Measurements from ENCODE around the gene SPRY4. TPM values are rescaled to one million over a fixed set of nuclear protein-coding genes. Genes with fewer than 3 reads are reported as not detected.
A peak's percentile ranks its signal among the peaks of the same experiment; 100 is the strongest.

SPRY4 gene
- 35.6 TPM for total RNA-seq (2021; ENCODE audit: unreplicated experiment)
- 50.9 TPM for polyA plus RNA-seq (2012; ENCODE audit: insufficient read length)
- Bru-seq, nascent RNA: percentile 97 among the genes with signal in this experiment
- percentile 95 among the genes with signal in this experiment for BruChase-seq, experiment 1, labeled RNA remaining after a 2-hour chase
- BruChase-seq, experiment 2, labeled RNA remaining after a 6-hour chase: percentile 85 among the genes with signal in this experiment
- long read RNA-seq, full-length matches to known transcripts: 26 of 36 reads
- long read RNA-seq, partial matches to known transcripts: 0 of 36 reads
- long read RNA-seq, other reads (novel, unspliced or antisense): 10 of 36 reads

GRCh38 chr5:142324871-142325724 lies at the start of gene SPRY4:
Gene SPRY4, minus strand, starts transcription at chr5:142325021. Its CDS starts 9,913 bp downstream, at chr5:142315108.
- intact Hi-C loops (cut with micrococcal nuclease; ENCODE audit: unreplicated experiment) (loop anchor here (2.0 to 5.0 kb wide), 3 partner anchors 158 to 224 kb away; no protein-coding TSS in a partner anchor), in situ Hi-C loops (cut with HindIII; ENCODE audit: low pct_unique_long_range_greater_than_20kb, low sequenced_read_pairs) (no loop called here)
- Histone ChIP-seq H3K27me3 (ENCODE audit: control insufficient read depth, insufficient read depth, low read length) (no peaks in the 10 kb centered on the region), H3K4me3 (ENCODE audit: low read depth in 2 of 2, low read length in 2 of 2) (peak within 1 kb of the TSS; percentile 83 to 96), H3K27ac (ENCODE audit: low read length) (peak within 1 kb of the TSS; percentile 97), H3K9me3 (ENCODE audit: control insufficient read depth, insufficient read depth, low read depth, low read length) (no peaks in the 10 kb centered on the region), H3K36me3 (ENCODE audit: control insufficient read depth, insufficient read depth, low read length) (peaks cover 10% of the 10 kb centered on the region; the same call in 1 of the 2 replicates), H3K4me1 (ENCODE audit: control insufficient read depth, insufficient read depth, low read length) (peaks cover 44% of the 10 kb centered on the region)
- no TSS peak for BruUV-seq (replicated peaks)
- ChIA-PET CTCF (interaction anchor here (0.6 to 1.0 kb wide), 2 partner anchors 223 to 314 kb away, joined by 3 to 6 read pairs; no protein-coding TSS in a partner anchor), POLR2A (interaction anchor here (0.6 to 1.4 kb wide), 4 partner anchors 35 to 182 kb away, joined by 3 to 14 read pairs (median 7); no protein-coding TSS in a partner anchor)
- TF ChIP-seq, protein P1, sequence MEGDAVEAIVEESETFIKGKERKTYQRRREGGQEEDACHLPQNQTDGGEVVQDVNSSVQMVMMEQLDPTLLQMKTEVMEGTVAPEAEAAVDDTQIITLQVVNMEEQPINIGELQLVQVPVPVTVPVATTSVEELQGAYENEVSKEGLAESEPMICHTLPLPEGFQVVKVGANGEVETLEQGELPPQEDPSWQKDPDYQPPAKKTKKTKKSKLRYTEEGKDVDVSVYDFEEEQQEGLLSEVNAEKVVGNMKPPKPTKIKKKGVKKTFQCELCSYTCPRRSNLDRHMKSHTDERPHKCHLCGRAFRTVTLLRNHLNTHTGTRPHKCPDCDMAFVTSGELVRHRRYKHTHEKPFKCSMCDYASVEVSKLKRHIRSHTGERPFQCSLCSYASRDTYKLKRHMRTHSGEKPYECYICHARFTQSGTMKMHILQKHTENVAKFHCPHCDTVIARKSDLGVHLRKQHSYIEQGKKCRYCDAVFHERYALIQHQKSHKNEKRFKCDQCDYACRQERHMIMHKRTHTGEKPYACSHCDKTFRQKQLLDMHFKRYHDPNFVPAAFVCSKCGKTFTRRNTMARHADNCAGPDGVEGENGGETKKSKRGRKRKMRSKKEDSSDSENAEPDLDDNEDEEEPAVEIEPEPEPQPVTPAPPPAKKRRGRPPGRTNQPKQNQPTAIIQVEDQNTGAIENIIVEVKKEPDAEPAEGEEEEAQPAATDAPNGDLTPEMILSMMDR (IDR thresholded peaks at IDR 0.05): peak; percentile 28; the same call in 1 of the 2 replicates
- peak; percentile 92 for TF ChIP-seq SIN3A (IDR thresholded peaks at IDR 0.05; ENCODE audit: borderline replicate concordance, insufficient read depth, low read depth, low read length)
- peak; percentile 95 for TF ChIP-seq POLR2AphosphoS5 (IDR thresholded peaks at IDR 0.05; ENCODE audit: low read depth, low read length)
- peak in 1 of 2 experiments; percentile 48; a peak in 1 of 4 replicates for TF ChIP-seq REST (IDR thresholded peaks at IDR 0.05; ENCODE audit: insufficient read depth in 1 of 2, low read depth in 2 of 2, low read length in 1 of 2)
- TF ChIP-seq TCF7L2 (IDR thresholded peaks at IDR 0.05; ENCODE audit: low read depth, low read length): no peak
- DNase-seq (ENCODE audit: low read depth, low spot score) (peak; percentile 96), ATAC-seq (peak; percentile 64)

DNA sequence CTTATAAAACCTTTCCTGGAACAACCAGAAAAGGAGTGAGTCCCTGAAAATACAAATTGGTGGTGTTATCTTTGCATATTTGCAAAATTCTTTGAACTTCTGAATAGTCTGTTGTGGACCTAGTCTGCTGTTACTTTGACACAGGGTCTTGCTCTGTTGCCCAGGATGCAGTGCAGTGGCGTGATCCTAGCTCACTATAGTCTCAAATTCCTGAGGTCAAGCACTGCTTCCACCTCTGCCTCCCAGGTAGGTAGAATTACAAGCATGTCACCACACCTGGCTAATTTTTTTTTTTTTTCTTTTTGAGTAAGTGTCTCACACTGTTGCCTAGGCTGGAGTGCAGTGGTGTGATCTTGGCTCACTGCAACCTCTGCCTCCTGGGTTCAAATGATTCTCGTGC lies 43.7 kb upstream of the SPRY4 start:
- DNase-seq (ENCODE audit: low read depth, low spot score) (no peak), ATAC-seq (no peak)
- no peaks in the 10 kb centered on the region for H3K27me3 ChIP-seq (ENCODE audit: control insufficient read depth, insufficient read depth, low read length)
- ChIA-PET POLR2A (no interaction called here), CTCF (no interaction called here)
- BruUV-seq (replicated peaks): no TSS peak
- H3K4me3 ChIP-seq (ENCODE audit: low read depth in 2 of 2, low read length in 2 of 2): no peak overlapping the region
- in situ Hi-C loops (cut with HindIII; ENCODE audit: low pct_unique_long_range_greater_than_20kb, low sequenced_read_pairs): no loop called here
- H3K4me1 ChIP-seq (ENCODE audit: control insufficient read depth, insufficient read depth, low read length): peaks cover 28% of the 10 kb centered on the region
- H3K27ac ChIP-seq (ENCODE audit: low read length): no peak overlapping the region
- H3K9me3 ChIP-seq (ENCODE audit: control insufficient read depth, insufficient read depth, low read depth, low read length): no peaks in the 10 kb centered on the region
- intact Hi-C loops (cut with micrococcal nuclease; ENCODE audit: unreplicated experiment): no loop called here
- TF ChIP-seq TCF7L2 (IDR thresholded peaks at IDR 0.05; ENCODE audit: low read depth, low read length): no peak
- no peak for TF ChIP-seq SIN3A (IDR thresholded peaks at IDR 0.05; ENCODE audit: borderline replicate concordance, insufficient read depth, low read depth, low read length)
- no peak for TF ChIP-seq POLR2AphosphoS5 (IDR thresholded peaks at IDR 0.05; ENCODE audit: low read depth, low read length)
- TF ChIP-seq REST (IDR thresholded peaks at IDR 0.05; ENCODE audit: insufficient read depth in 1 of 2, low read depth in 2 of 2, low read length in 1 of 2): no peak
- TF ChIP-seq, protein P1 (IDR thresholded peaks at IDR 0.05): no peak
- no peaks in the 10 kb centered on the region for H3K36me3 ChIP-seq (ENCODE audit: control insufficient read depth, insufficient read depth, low read length)

Measured in Panc1 (cell line).